ENCODE results near the gene WIPF3.

The WIPF3 gene

GRCh38 chr7:29875741-29876140 is 69.4 kb downstream of the WIPF3 start:
- no peak overlapping the region for H3K27ac ChIP-seq (ENCODE audit: low read depth in 2 of 2, low read length in 2 of 2)
- H3K27me3 ChIP-seq (ENCODE audit: control insufficient read depth in 2 of 2, insufficient read depth in 2 of 2, low read length in 2 of 2) = peaks cover 0 to 2% of the 10 kb centered on the region in 2 donors
- H3K9me3 ChIP-seq (ENCODE audit: control insufficient read depth in 2 of 2, low read length in 2 of 2) = no peaks in the 10 kb centered on the region
- no peaks in the 10 kb centered on the region for H3K4me1 ChIP-seq (ENCODE audit: control insufficient read depth in 2 of 2, insufficient read depth in 2 of 2, low read length in 2 of 2)
- H3K9ac ChIP-seq (ENCODE audit: low read depth in 1 of 2, low read length in 2 of 2) = no peak overlapping the region
- no peaks in the 10 kb centered on the region for H3K36me3 ChIP-seq (ENCODE audit: control insufficient read depth in 2 of 2, insufficient read depth in 2 of 2, low read length in 2 of 2)
- H3K4me3 ChIP-seq (ENCODE audit: low read length in 2 of 2) = no peak overlapping the region

- Histone ChIP-seq H3K9ac (ENCODE audit: low read depth in 1 of 2, low read length in 2 of 2) (no peak overlapping the region), H3K4me1 (ENCODE audit: control insufficient read depth in 2 of 2, insufficient read depth in 2 of 2, low read length in 2 of 2) (no peaks in the 10 kb centered on the region), H3K36me3 (ENCODE audit: control insufficient read depth in 2 of 2, insufficient read depth in 2 of 2, low read length in 2 of 2) (no peaks in the 10 kb centered on the region), H3K27me3 (ENCODE audit: control insufficient read depth in 2 of 2, insufficient read depth in 2 of 2, low read length in 2 of 2) (no peaks in the 10 kb centered on the region), H3K4me3 (ENCODE audit: low read length in 2 of 2) (no peak overlapping the region), H3K27ac (ENCODE audit: low read depth in 2 of 2, low read length in 2 of 2) (no peak overlapping the region), H3K9me3 (ENCODE audit: control insufficient read depth in 2 of 2, low read length in 2 of 2) (no peaks in the 10 kb centered on the region)
These were observed 70.9 kb downstream of the WIPF3 start for GRCh38 chr7:29877196-29877595.

- Histone ChIP-seq H3K9me3 (ENCODE audit: control insufficient read depth in 2 of 2, low read length in 2 of 2) (no peaks in the 10 kb centered on the region), H3K36me3 (ENCODE audit: control insufficient read depth in 2 of 2, insufficient read depth in 2 of 2, low read length in 2 of 2) (no peaks in the 10 kb centered on the region), H3K27ac (ENCODE audit: low read depth in 2 of 2, low read length in 2 of 2) (no peak overlapping the region), H3K9ac (ENCODE audit: low read depth in 1 of 2, low read length in 2 of 2) (no peak overlapping the region), H3K4me3 (ENCODE audit: low read length in 2 of 2) (no peak overlapping the region), H3K27me3 (ENCODE audit: control insufficient read depth in 2 of 2, insufficient read depth in 2 of 2, low read length in 2 of 2) (peaks cover 0 to under 1% of the 10 kb centered on the region in 2 donors), H3K4me1 (ENCODE audit: control insufficient read depth in 2 of 2, insufficient read depth in 2 of 2, low read length in 2 of 2) (peaks cover 0 to under 1% of the 10 kb centered on the region in 2 donors)
These were observed 71.9 kb downstream of the WIPF3 start for GRCh38 chr7:29878081-29878688.

GRCh38 chr7:29879609-29880008 is 73.3 kb downstream of the WIPF3 start:
- no peak overlapping the region for H3K9ac ChIP-seq (ENCODE audit: low read depth in 1 of 2, low read length in 2 of 2)
- peaks cover 2 to 3% of the 10 kb centered on the region in 2 donors for H3K27me3 ChIP-seq (ENCODE audit: control insufficient read depth in 2 of 2, insufficient read depth in 2 of 2, low read length in 2 of 2)
- peaks cover 4 to 7% of the 10 kb centered on the region in 2 donors for H3K4me1 ChIP-seq (ENCODE audit: control insufficient read depth in 2 of 2, insufficient read depth in 2 of 2, low read length in 2 of 2)
- no peak overlapping the region for H3K27ac ChIP-seq (ENCODE audit: low read depth in 2 of 2, low read length in 2 of 2)
- no peaks in the 10 kb centered on the region for H3K36me3 ChIP-seq (ENCODE audit: control insufficient read depth in 2 of 2, insufficient read depth in 2 of 2, low read length in 2 of 2)
- no peaks in the 10 kb centered on the region for H3K9me3 ChIP-seq (ENCODE audit: control insufficient read depth in 2 of 2, low read length in 2 of 2)
- no peak overlapping the region for H3K4me3 ChIP-seq (ENCODE audit: low read length in 2 of 2)

- peaks cover 3 to 4% of the 10 kb centered on the region in 2 donors for H3K27me3 ChIP-seq (ENCODE audit: control insufficient read depth in 2 of 2, insufficient read depth in 2 of 2, low read length in 2 of 2)
- H3K36me3 ChIP-seq (ENCODE audit: control insufficient read depth in 2 of 2, insufficient read depth in 2 of 2, low read length in 2 of 2) = no peaks in the 10 kb centered on the region
- H3K9me3 ChIP-seq (ENCODE audit: control insufficient read depth in 2 of 2, low read length in 2 of 2) = no peaks in the 10 kb centered on the region
- no peak overlapping the region for H3K9ac ChIP-seq (ENCODE audit: low read depth in 1 of 2, low read length in 2 of 2)
- no peak overlapping the region for H3K27ac ChIP-seq (ENCODE audit: low read depth in 2 of 2, low read length in 2 of 2)
- H3K4me1 ChIP-seq (ENCODE audit: control insufficient read depth in 2 of 2, insufficient read depth in 2 of 2, low read length in 2 of 2) = peaks cover 4 to 9% of the 10 kb centered on the region in 2 donors
- no peak overlapping the region for H3K4me3 ChIP-seq (ENCODE audit: low read length in 2 of 2)
These were observed 75.4 kb downstream of the WIPF3 start for GRCh38 chr7:29881724-29882123.

- H3K36me3 ChIP-seq (ENCODE audit: control insufficient read depth in 2 of 2, insufficient read depth in 2 of 2, low read length in 2 of 2) = no peaks in the 10 kb centered on the region
- no peak overlapping the region for H3K9ac ChIP-seq (ENCODE audit: low read depth in 1 of 2, low read length in 2 of 2)
- H3K27me3 ChIP-seq (ENCODE audit: control insufficient read depth in 2 of 2, insufficient read depth in 2 of 2, low read length in 2 of 2) = peaks cover 3 to 4% of the 10 kb centered on the region in 2 donors
- H3K4me3 ChIP-seq (ENCODE audit: low read length in 2 of 2) = no peak overlapping the region
- no peaks in the 10 kb centered on the region for H3K9me3 ChIP-seq (ENCODE audit: control insufficient read depth in 2 of 2, low read length in 2 of 2)
- peaks cover 4 to 9% of the 10 kb centered on the region in 2 donors for H3K4me1 ChIP-seq (ENCODE audit: control insufficient read depth in 2 of 2, insufficient read depth in 2 of 2, low read length in 2 of 2)
- H3K27ac ChIP-seq (ENCODE audit: low read depth in 2 of 2, low read length in 2 of 2) = no peak overlapping the region
These were observed 76.2 kb downstream of the WIPF3 start for GRCh38 chr7:29882481-29882880.

GRCh38 chr7:29883462-29884398 is 77.4 kb downstream of the WIPF3 start:
- no peak overlapping the region for H3K9ac ChIP-seq (ENCODE audit: low read depth in 1 of 2, low read length in 2 of 2)
- no peak overlapping the region for H3K27ac ChIP-seq (ENCODE audit: low read depth in 2 of 2, low read length in 2 of 2)
- H3K4me1 ChIP-seq (ENCODE audit: control insufficient read depth in 2 of 2, insufficient read depth in 2 of 2, low read length in 2 of 2) = peaks cover 4 to 9% of the 10 kb centered on the region in 2 donors

GRCh38 chr7:29884399-29885272 is 78.3 kb downstream of the WIPF3 start:
- peak overlapping the region in 1 of 2 donors; percentile 40 for H3K4me3 ChIP-seq (ENCODE audit: low read length in 2 of 2)

More at GRCh38 chr7:29883462-29884398, 77.4 kb downstream of the WIPF3 start:
- Histone ChIP-seq H3K9me3 (ENCODE audit: control insufficient read depth in 2 of 2, low read length in 2 of 2) (no peaks in the 10 kb centered on the region), H3K4me3 (ENCODE audit: low read length in 2 of 2) (peak overlapping the region in 1 of 2 donors; percentile 50), H3K27me3 (ENCODE audit: control insufficient read depth in 2 of 2, insufficient read depth in 2 of 2, low read length in 2 of 2) (peaks cover 3 to 4% of the 10 kb centered on the region in 2 donors), H3K36me3 (ENCODE audit: control insufficient read depth in 2 of 2, insufficient read depth in 2 of 2, low read length in 2 of 2) (no peaks in the 10 kb centered on the region)

GRCh38 chr7:29885626-29886025 is 79.3 kb downstream of the WIPF3 start:
- Histone ChIP-seq H3K27ac (ENCODE audit: low read depth in 2 of 2, low read length in 2 of 2) (no peak overlapping the region), H3K9me3 (ENCODE audit: control insufficient read depth in 2 of 2, low read length in 2 of 2) (no peaks in the 10 kb centered on the region), H3K36me3 (ENCODE audit: control insufficient read depth in 2 of 2, insufficient read depth in 2 of 2, low read length in 2 of 2) (no peaks in the 10 kb centered on the region), H3K4me1 (ENCODE audit: control insufficient read depth in 2 of 2, insufficient read depth in 2 of 2, low read length in 2 of 2) (peaks cover 4 to 9% of the 10 kb centered on the region in 2 donors), H3K4me3 (ENCODE audit: low read length in 2 of 2) (no peak overlapping the region), H3K27me3 (ENCODE audit: control insufficient read depth in 2 of 2, insufficient read depth in 2 of 2, low read length in 2 of 2) (peaks cover 3 to 4% of the 10 kb centered on the region in 2 donors), H3K9ac (ENCODE audit: low read depth in 1 of 2, low read length in 2 of 2) (no peak overlapping the region)

More at GRCh38 chr7:29884399-29885272, 78.3 kb downstream of the WIPF3 start:
- Histone ChIP-seq H3K27ac (ENCODE audit: low read depth in 2 of 2, low read length in 2 of 2) (peak overlapping the region in 1 of 2 donors; percentile 11), H3K27me3 (ENCODE audit: control insufficient read depth in 2 of 2, insufficient read depth in 2 of 2, low read length in 2 of 2) (peaks cover 3 to 4% of the 10 kb centered on the region in 2 donors), H3K36me3 (ENCODE audit: control insufficient read depth in 2 of 2, insufficient read depth in 2 of 2, low read length in 2 of 2) (no peaks in the 10 kb centered on the region), H3K9ac (ENCODE audit: low read depth in 1 of 2, low read length in 2 of 2) (no peak overlapping the region), H3K9me3 (ENCODE audit: control insufficient read depth in 2 of 2, low read length in 2 of 2) (no peaks in the 10 kb centered on the region), H3K4me1 (ENCODE audit: control insufficient read depth in 2 of 2, insufficient read depth in 2 of 2, low read length in 2 of 2) (peaks cover 4 to 9% of the 10 kb centered on the region in 2 donors)

Data from mucosa of rectum (tissue), 2 donors.